ENCODE results near the gene ICA1. TPM values are rescaled to one million over a fixed set of nuclear protein-coding genes. Genes with fewer than 3 reads are reported as not detected.

Gene ICA1
- total RNA-seq, 2 donors from 2014 or later, result 0.46 to 3.6 TPM

- no peak for ATAC-seq
- H3K27ac Mint-ChIP-seq, result no peak overlapping the region
- H3K9me3 Mint-ChIP-seq, result no peaks in the 10 kb centered on the region
- no peak for DNase-seq (ENCODE audit: low spot score in 2 of 2)
- no peaks in the 10 kb centered on the region for H3K36me3 Mint-ChIP-seq
These were observed 119.5 kb downstream of the ICA1 start for GRCh38 chr7:8142477-8142876.

GRCh38 chr7:8141070-8141469 lies 120.9 kb downstream of the ICA1 start:
- Mint-ChIP-seq H3K36me3 (no peaks in the 10 kb centered on the region), H3K27ac (no peak overlapping the region), H3K9me3 (no peaks in the 10 kb centered on the region)
- DNase-seq (ENCODE audit: low spot score in 2 of 2), result no peak
- ATAC-seq, result no peak

GRCh38 chr7:8136051-8136730 lies 125.8 kb downstream of the ICA1 start:
- H3K27ac Mint-ChIP-seq, result no peak overlapping the region
- ATAC-seq (no peak), DNase-seq (ENCODE audit: low spot score in 2 of 2) (no peak)
- H3K36me3 Mint-ChIP-seq, result no peaks in the 10 kb centered on the region
- peaks cover 0 to 4% of the 10 kb centered on the region in 2 donors for H3K9me3 Mint-ChIP-seq

GRCh38 chr7:8135417-8135816 lies 126.5 kb downstream of the ICA1 start:
- DNase-seq (ENCODE audit: low spot score in 2 of 2) (no peak), ATAC-seq (peak; percentile 23 to 59)
- Mint-ChIP-seq H3K36me3 (no peaks in the 10 kb centered on the region), H3K9me3 (peaks cover 0 to 4% of the 10 kb centered on the region in 2 donors), H3K27ac (no peak overlapping the region)

- H3K27ac Mint-ChIP-seq, result peak overlapping the region; percentile 24 to 73
- ATAC-seq (peak; percentile 87 to 91), DNase-seq (ENCODE audit: low spot score in 2 of 2) (peak; percentile 39 to 64)
- peaks cover 0 to 4% of the 10 kb centered on the region in 2 donors for H3K9me3 Mint-ChIP-seq
- H3K36me3 Mint-ChIP-seq, result no peaks in the 10 kb centered on the region
These were observed 127.8 kb downstream of the ICA1 start for GRCh38 chr7:8134089-8134733.

GRCh38 chr7:8133188-8133848 lies 128.6 kb downstream of the ICA1 start:
- DNase-seq (ENCODE audit: low spot score in 2 of 2) (no peak), ATAC-seq (no peak)
- Mint-ChIP-seq H3K9me3 (peaks cover 0 to 4% of the 10 kb centered on the region in 2 donors), H3K27ac (no peak overlapping the region), H3K36me3 (no peaks in the 10 kb centered on the region)

GRCh38 chr7:8131694-8132605 lies 130.0 kb downstream of the ICA1 start:
- no peaks in the 10 kb centered on the region for H3K36me3 Mint-ChIP-seq
- H3K9me3 Mint-ChIP-seq, result peaks cover 0 to 4% of the 10 kb centered on the region in 2 donors
- ATAC-seq (peak in 1 of 2 donors; percentile 9), DNase-seq (ENCODE audit: low spot score in 2 of 2) (no peak)
- peak overlapping the region; percentile 4 to 32 for H3K27ac Mint-ChIP-seq

GRCh38 chr7:8130663-8131062 lies 131.3 kb downstream of the ICA1 start:
- ATAC-seq (no peak), DNase-seq (ENCODE audit: low spot score in 2 of 2) (no peak)
- Mint-ChIP-seq H3K36me3 (no peaks in the 10 kb centered on the region), H3K9me3 (peaks cover 0 to 4% of the 10 kb centered on the region in 2 donors), H3K27ac (no peak overlapping the region)

- Mint-ChIP-seq H3K36me3 (peaks cover 0 to 7% of the 10 kb centered on the region in 2 donors), H3K9me3 (peaks cover 0 to 4% of the 10 kb centered on the region in 2 donors), H3K27ac (no peak overlapping the region)
- DNase-seq (ENCODE audit: low spot score in 2 of 2), result no peak
- ATAC-seq, result no peak
These were observed 132.7 kb downstream of the ICA1 start for GRCh38 chr7:8129318-8129659.

- Mint-ChIP-seq H3K36me3 (peaks cover 0 to 7% of the 10 kb centered on the region in 2 donors), H3K9me3 (peaks cover 0 to 4% of the 10 kb centered on the region in 2 donors), H3K27ac (no peak overlapping the region)
- DNase-seq (ENCODE audit: low spot score in 2 of 2) (no peak), ATAC-seq (no peak)
These were observed 133.3 kb downstream of the ICA1 start for GRCh38 chr7:8128449-8129317.

- Mint-ChIP-seq H3K9me3 (no peaks in the 10 kb centered on the region), H3K36me3 (peaks cover 0 to 7% of the 10 kb centered on the region in 2 donors), H3K27ac (peak overlapping the region; percentile 90 to 94)
- ATAC-seq (no peak), DNase-seq (ENCODE audit: low spot score in 2 of 2) (no peak)
These were observed 135.3 kb downstream of the ICA1 start for GRCh38 chr7:8126601-8127167.

- H3K9me3 Mint-ChIP-seq, result no peaks in the 10 kb centered on the region
- peaks cover 0 to 7% of the 10 kb centered on the region in 2 donors for H3K36me3 Mint-ChIP-seq
- peak; percentile 69 to 85 for DNase-seq (ENCODE audit: low spot score in 2 of 2)
- peak; percentile 89 to 93 for ATAC-seq
- peak overlapping the region; percentile 90 to 94 for H3K27ac Mint-ChIP-seq
These were observed 136.1 kb downstream of the ICA1 start for GRCh38 chr7:8125680-8126444.

GRCh38 chr7:8121243-8121642 lies 140.7 kb downstream of the ICA1 start:
- H3K36me3 Mint-ChIP-seq, result peaks cover 0 to 16% of the 10 kb centered on the region in 2 donors
- H3K27ac Mint-ChIP-seq, result peak overlapping the region in 1 of 2 donors; percentile 39
- ATAC-seq, result no peak
- no peak for DNase-seq (ENCODE audit: low spot score in 2 of 2)
- H3K9me3 Mint-ChIP-seq, result peaks cover 0 to 8% of the 10 kb centered on the region in 2 donors

GRCh38 chr7:8120390-8121058 lies 141.4 kb downstream of the ICA1 start:
- DNase-seq (ENCODE audit: low spot score in 2 of 2), result no peak
- no peak for ATAC-seq
- Mint-ChIP-seq H3K27ac (peak overlapping the region in 1 of 2 donors; percentile 39), H3K36me3 (peaks cover 4 to 22% of the 10 kb centered on the region in 2 donors), H3K9me3 (peaks cover 0 to 13% of the 10 kb centered on the region in 2 donors)
